Measurements from ENCODE around the gene CARMIL1.

DNA sequence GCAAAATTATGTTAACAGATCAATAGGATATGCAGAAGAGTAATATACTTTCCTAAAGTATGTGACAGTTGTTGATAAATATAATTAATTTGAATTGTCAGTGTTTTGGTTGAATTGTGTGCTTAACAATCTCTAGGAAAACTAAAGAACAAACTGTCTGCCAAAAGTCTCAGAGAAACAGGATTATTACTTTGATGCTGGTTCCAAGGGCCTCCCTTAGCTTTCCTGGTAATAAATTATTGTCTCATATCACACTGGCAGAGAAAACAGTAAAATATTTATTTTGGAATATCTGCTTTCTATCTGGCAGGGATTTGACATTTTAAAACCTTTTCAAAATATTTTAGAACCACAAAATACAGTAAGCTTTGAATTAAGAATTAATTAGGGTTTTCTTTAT, 40.1 kb upstream of the CARMIL1 start:
- TF ChIP-seq POLR2A (IDR thresholded peaks at IDR 0.05) (no peak), POLR2AphosphoS5 (IDR thresholded peaks at IDR 0.05; ENCODE audit: insufficient read depth in 1 of 2, low read depth in 1 of 2) (no peak)
- TF ChIP-seq, protein P1, sequence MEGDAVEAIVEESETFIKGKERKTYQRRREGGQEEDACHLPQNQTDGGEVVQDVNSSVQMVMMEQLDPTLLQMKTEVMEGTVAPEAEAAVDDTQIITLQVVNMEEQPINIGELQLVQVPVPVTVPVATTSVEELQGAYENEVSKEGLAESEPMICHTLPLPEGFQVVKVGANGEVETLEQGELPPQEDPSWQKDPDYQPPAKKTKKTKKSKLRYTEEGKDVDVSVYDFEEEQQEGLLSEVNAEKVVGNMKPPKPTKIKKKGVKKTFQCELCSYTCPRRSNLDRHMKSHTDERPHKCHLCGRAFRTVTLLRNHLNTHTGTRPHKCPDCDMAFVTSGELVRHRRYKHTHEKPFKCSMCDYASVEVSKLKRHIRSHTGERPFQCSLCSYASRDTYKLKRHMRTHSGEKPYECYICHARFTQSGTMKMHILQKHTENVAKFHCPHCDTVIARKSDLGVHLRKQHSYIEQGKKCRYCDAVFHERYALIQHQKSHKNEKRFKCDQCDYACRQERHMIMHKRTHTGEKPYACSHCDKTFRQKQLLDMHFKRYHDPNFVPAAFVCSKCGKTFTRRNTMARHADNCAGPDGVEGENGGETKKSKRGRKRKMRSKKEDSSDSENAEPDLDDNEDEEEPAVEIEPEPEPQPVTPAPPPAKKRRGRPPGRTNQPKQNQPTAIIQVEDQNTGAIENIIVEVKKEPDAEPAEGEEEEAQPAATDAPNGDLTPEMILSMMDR (IDR thresholded peaks at IDR 0.05), result no peak
